IMR-90 (cell line): ENCODE data around the gene CPB1. TPM values are rescaled to one million over a fixed set of nuclear protein-coding genes. Genes with fewer than 3 reads are reported as not detected.

Experiments
- ATAC-seq: fragments of 200-7000 bp; cut with Tn5 transposase; 2 replicates; pipeline ENCODE4 v1.9.1; 2020; ENCODE audit warnings: low read depth, mild to moderate bottlenecking, moderate library complexity
- BruUV-seq: library from RNA; stranded (reverse); fragments of 400-500 nt; replicated peaks from 2 replicates; lab custom pipeline; 2021; lab: Mats Ljungman, UMichigan
- CTCF ChIA-PET: fragments of 300-600 bp; formaldehyde crosslinking; extraction: SDS; loops from one replicate; lab custom pipeline; 2021; ENCODE audit warnings: antibody characterized with exemption; lab: Yijun Ruan, JAX
- POLR2A ChIA-PET: fragments of 300-600 bp; sonication (Branson Sonifier 250); formaldehyde crosslinking; loops from one replicate; lab custom pipeline; 2022; ENCODE audit warnings: antibody characterized with exemption; ENCODE audit not compliant: unreplicated experiment; lab: Charles Lee
- DNase-seq: peaks from one replicate; pipeline ENCODE4 v3.0.0; 2013
- H2AFZ ChIP-seq: replicated peaks from 2 replicates; pipeline ENCODE3; 2013; ENCODE audit warnings: low read length, mild to moderate bottlenecking; ENCODE audit not compliant: poor library complexity
- H2AK5ac ChIP-seq: 2 replicates; pipeline ENCODE4 v1.6.1; 2013; ENCODE audit warnings: low read depth, low read length, inconsistent platforms
- H2AK9ac ChIP-seq: replicated peaks from 2 replicates; pipeline ENCODE3; 2013; ENCODE audit warnings: mild to moderate bottlenecking, low read depth, low read length, moderate library complexity; ENCODE audit not compliant: poor library complexity
- H2BK120ac ChIP-seq: 2 replicates; pipeline ENCODE4 v1.6.1; 2013; ENCODE audit warnings: low read depth, low read length, inconsistent platforms
- H2BK15ac ChIP-seq: 3 replicates; pipeline ENCODE4 v1.6.1; 2013; ENCODE audit warnings: low read depth, low read length, inconsistent platforms
- H2BK20ac ChIP-seq: 2 replicates; pipeline ENCODE4 v1.6.1; 2013; ENCODE audit warnings: low read depth, mild to moderate bottlenecking, inconsistent platforms, low read length, moderate library complexity
- H2BK5ac ChIP-seq: 2 replicates; pipeline ENCODE4 v1.6.1; 2013; ENCODE audit warnings: mild to moderate bottlenecking, low read depth, low read length, inconsistent platforms; ENCODE audit not compliant: poor library complexity, severe bottlenecking
- H3K14ac ChIP-seq: replicated peaks from 2 replicates; pipeline ENCODE4 v1.6.1; 2013; ENCODE audit warnings: low read depth, low read length, inconsistent platforms
- H3K18ac ChIP-seq: 2 replicates; pipeline ENCODE4 v1.6.1; 2013; ENCODE audit warnings: low read depth, low read length, control low read depth
- H3K23ac ChIP-seq: 2 replicates; pipeline ENCODE4 v1.6.1; 2013; ENCODE audit warnings: low read depth, low read length, inconsistent platforms
- H3K27ac ChIP-seq: 2 replicates; pipeline ENCODE4 v1.5.1; 2013; ENCODE audit warnings: mild to moderate bottlenecking, control low read depth, low read length; ENCODE audit not compliant: insufficient read depth
- H3K27me3 ChIP-seq: 2 replicates; pipeline ENCODE4 v1.6.1; 2013; ENCODE audit warnings: low read length; ENCODE audit not compliant: control insufficient read depth, insufficient read depth
- H3K36me3 ChIP-seq: 2 replicates; pipeline ENCODE4 v1.6.1; 2013; ENCODE audit warnings: low read length, mixed read lengths; ENCODE audit not compliant: control insufficient read depth, insufficient read depth
- H3K4ac ChIP-seq: 2 replicates; pipeline ENCODE4 v1.6.1; 2013; ENCODE audit warnings: low read depth, low read length, inconsistent platforms
- H3K4me1 ChIP-seq: 2 replicates; pipeline ENCODE4 v1.6.1; 2013; ENCODE audit warnings: low read length, mixed read lengths; ENCODE audit not compliant: control insufficient read depth, insufficient read depth
- H3K4me2 ChIP-seq: 2 replicates; pipeline ENCODE4 v1.6.1; 2013; ENCODE audit warnings: low read depth, mild to moderate bottlenecking, control low read depth, low read length, moderate library complexity
- H3K4me3 ChIP-seq: 2 replicates; pipeline ENCODE4 v1.5.1; 2013; ENCODE audit warnings: low read depth, mild to moderate bottlenecking, control low read depth, low read length, moderate library complexity; ENCODE audit not compliant: insufficient read depth
- H3K56ac ChIP-seq: 2 replicates; pipeline ENCODE4 v1.6.1; 2013; ENCODE audit warnings: low read length, inconsistent platforms; ENCODE audit not compliant: insufficient read depth; ENCODE audit errors: extremely low read depth
- H3K79me1 ChIP-seq, 2 experiments: 2 replicates each; pipeline ENCODE4 v1.6.1; 2013; ENCODE audit warnings: low read length in 2 of 2, inconsistent platforms in 1 of 2, low read depth in 1 of 2
- H3K9ac ChIP-seq: 2 replicates; pipeline ENCODE4 v1.6.1; 2013; ENCODE audit warnings: low read depth, low read length, control low read depth
- H3K9me1 ChIP-seq: 2 replicates; pipeline ENCODE4 v1.6.1; 2013; ENCODE audit warnings: low read length, inconsistent platforms; ENCODE audit not compliant: insufficient read depth
- H3K9me3 ChIP-seq: 2 replicates; pipeline ENCODE4 v1.6.1; 2013; ENCODE audit warnings: low read length; ENCODE audit not compliant: control insufficient read depth, insufficient read depth
- H4K20me1 ChIP-seq: 2 replicates; pipeline ENCODE4 v1.6.1; 2013; ENCODE audit warnings: low read length, inconsistent platforms; ENCODE audit not compliant: insufficient read depth
- H4K5ac ChIP-seq: 2 replicates; pipeline ENCODE4 v1.6.1; 2013; ENCODE audit warnings: mild to moderate bottlenecking, low read depth, low read length, control low read depth
- H4K8ac ChIP-seq, 2 experiments: 2 replicates each; pipeline ENCODE4 v1.6.1; 2013; ENCODE audit warnings: low read depth in 2 of 2, low read length in 2 of 2, control low read depth in 1 of 2, inconsistent platforms in 1 of 2
- H4K91ac ChIP-seq: 2 replicates; pipeline ENCODE4 v1.6.1; 2013; ENCODE audit warnings: low read depth, low read length, inconsistent platforms; ENCODE audit not compliant: insufficient read depth
- MAFK ChIP-seq: IDR thresholded peaks from 2 replicates; pipeline ENCODE4 v1.6.1; 2012; ENCODE audit warnings: low read depth, low read length, improper control_type of control experiment
- USF2 ChIP-seq: fragments of 150-350 bp; IDR thresholded peaks from 2 replicates; pipeline ENCODE4 v1.6.1; 2017; ENCODE audit warnings: mild to moderate bottlenecking, antibody characterized with exemption, low read length, low read depth
- WGBS, 2 experiments: methylation state at CpG; one replicate each; pipeline versions ENCODE4 v1.1.5 to v1.1.7; 2013; ENCODE audit warnings: missing lambda C conversion rate in 2 of 2; ENCODE audit not compliant: insufficient read length in 1 of 2; ENCODE audit errors: extremely low coverage in 2 of 2; 5-methylcytosine and 5-hydroxymethylcytosine counted together
- dilution Hi-C: fragments of 300-500 bp; cut with HindIII; formaldehyde crosslinking; loops from one replicate; pipeline ENCODE4 v1.14.3; 2018; ENCODE audit warnings: low sequenced_read_pairs; ENCODE audit not compliant: unreplicated experiment
- in situ Hi-C: fragments of 300-500 bp; cut with MboI; formaldehyde crosslinking; loops from 3 replicates; pipeline ENCODE4 v1.14.3; 2019; ENCODE audit warnings: low sequenced_read_pairs, inconsistent platforms, mixed read lengths
- intact Hi-C: fragments of 100-400 bp; cut with micrococcal nuclease; formaldehyde crosslinking; loops from 2 replicates; pipeline ENCODE4 v1.10.0; 2022
- polyA plus RNA-seq, 3 experiments: library from polyadenylated mRNA; depleted of rRNA; stranded (reverse); fragments of >200 nt; gene quantifications; 2 replicates each; pipeline ENCODE4 v1.2.3, GENCODE V29; 2012; ENCODE audit warnings: low replicate concordance in 1 of 3
- total RNA-seq: library from RNA; depleted of rRNA; stranded (reverse); fragments of >200 nt; gene quantifications from 2 replicates; pipeline ENCODE4 v1.2.3, GENCODE V29; 2012

The CPB1 gene
- total and polyA plus RNA-seq, 2 of the 4 experiments (the other 2 are of a cell fraction): not detected

- in situ Hi-C loops: no loop called here
- dilution Hi-C loops: no loop called here
- Histone ChIP-seq H3K14ac (no peak overlapping the region), H4K91ac (no peak overlapping the region), H2BK20ac (no peak overlapping the region), H2BK15ac (no peak overlapping the region), H3K9me3 (no peaks in the 10 kb centered on the region), H4K20me1 (no peaks in the 10 kb centered on the region), H3K18ac (no peak overlapping the region), H3K56ac (no peak overlapping the region), H4K8ac (no peak overlapping the region), H2BK120ac (no peak overlapping the region), H3K4me3 (no peak overlapping the region), H2AK9ac (no peak overlapping the region), H3K27ac (no peak overlapping the region), H3K36me3 (no peaks in the 10 kb centered on the region), H2AK5ac (no peak overlapping the region), H2AFZ (no peak overlapping the region), H3K4me1 (no peaks in the 10 kb centered on the region), H3K4ac (no peak overlapping the region), H3K79me1 (no peaks in the 10 kb centered on the region), H3K9ac (no peak overlapping the region), H3K9me1 (no peaks in the 10 kb centered on the region), H2BK5ac (no peak overlapping the region), H3K27me3 (no peaks in the 10 kb centered on the region; the same call in 1 of the 2 replicates), H4K5ac (no peak overlapping the region), H3K4me2 (no peak overlapping the region), H3K23ac (no peak overlapping the region)
- intact Hi-C loops: no loop called here
- TF ChIP-seq MAFK (peak; percentile 76), USF2 (no peak)
- no TSS peak for BruUV-seq
- ChIA-PET POLR2A (no interaction called here), CTCF (no interaction called here)
- ATAC-seq (no peak), DNase-seq (no peak)
- no CpG with 5 or more reads among the region's 1 CpG for WGBS, 2 experiments
Measured at GRCh38 chr3:148848410-148848809, 20.8 kb downstream of the CPB1 start.
